Breast epithelium (tissue), 3 donors: ENCODE results near the gene PHACTR3.

Source experiments
- CTCF ChIP-seq, 3 donors: fragments of 450-650 bp; IDR thresholded peaks; one replicate each; pipeline ENCODE4 v1.5.1; 2016 to 2017; ENCODE audit warnings: antibody characterized with exemption in 3 of 3, mild to moderate bottlenecking in 3 of 3, moderate library complexity in 3 of 3
- POLR2A ChIP-seq: fragments of 450-650 bp; IDR thresholded peaks from one replicate; pipeline ENCODE4 v1.6.1; 2016; ENCODE audit warnings: antibody characterized with exemption, mild to moderate bottlenecking, moderate library complexity
- POLR2AphosphoS5 ChIP-seq, 3 donors: sonication (generic); formaldehyde crosslinking; IDR thresholded peaks; one replicate each; pipeline ENCODE4 v1.6.1; 2017; ENCODE audit warnings: antibody characterized with exemption in 3 of 3

GRCh38 chr20:59705651-59706399 is 101.5 kb downstream of the PHACTR3 start:
- TF ChIP-seq POLR2A, result no peak
- no peak for TF ChIP-seq CTCF (IDR thresholded peaks at IDR 0.05)
- TF ChIP-seq POLR2AphosphoS5 (IDR thresholded peaks at IDR 0.05), result no peak
